NCI-H1092 treated with DMSO at 0.1 percent for 48 hours (cell line): ENCODE data around the gene GINS1.
"Not testable (repeated sequence)": the region's sequence is repeated elsewhere in the genome, so short reads cannot be mapped to it uniquely, and the experiment has no call there.

Experiments used
- DNase-seq: peaks from one replicate; lab custom pipeline; 2025; lab: John Stamatoyannopoulos, UW

The GINS1 gene

DNA sequence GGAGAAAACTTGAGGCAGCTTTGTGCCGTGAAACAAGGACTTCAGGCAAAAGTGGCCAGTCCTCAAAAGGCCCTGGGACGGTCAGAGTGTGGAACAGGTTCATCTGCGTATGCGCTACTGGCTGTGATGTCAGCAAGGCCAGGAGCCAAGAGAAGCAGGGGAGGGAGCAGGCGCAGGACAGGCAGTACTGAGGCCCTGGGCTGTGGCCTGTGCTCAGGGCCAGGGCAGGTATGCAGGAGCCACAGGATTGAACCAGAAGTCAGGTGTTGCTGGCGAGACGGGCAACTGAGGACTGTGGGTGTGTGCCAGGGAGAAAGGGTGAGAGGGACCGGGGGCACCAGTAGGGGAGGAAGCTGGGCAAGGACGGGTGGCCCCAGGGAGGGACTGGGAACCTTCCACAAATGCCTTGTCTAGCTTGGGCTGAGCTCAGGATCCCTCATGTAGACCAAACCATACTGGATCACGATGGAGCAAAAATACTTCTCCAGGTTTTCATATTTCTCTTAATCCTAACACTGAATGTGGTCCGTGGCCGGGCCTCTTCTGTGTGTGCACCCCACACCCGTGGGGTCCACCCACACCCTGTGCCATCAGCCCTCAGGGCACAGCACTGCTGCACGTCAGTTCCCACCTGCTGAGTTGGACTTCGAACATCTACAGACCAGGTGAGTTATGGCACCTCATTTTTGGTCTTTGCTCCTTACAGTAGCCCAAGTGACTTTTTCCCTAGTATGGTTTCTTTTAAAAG is 46.9 kb downstream of the GINS1 start:
- no peak for DNase-seq

- no peak for DNase-seq
Observed at GRCh38 chr20:25457886-25458680, 50.6 kb downstream of the GINS1 start.

DNA sequence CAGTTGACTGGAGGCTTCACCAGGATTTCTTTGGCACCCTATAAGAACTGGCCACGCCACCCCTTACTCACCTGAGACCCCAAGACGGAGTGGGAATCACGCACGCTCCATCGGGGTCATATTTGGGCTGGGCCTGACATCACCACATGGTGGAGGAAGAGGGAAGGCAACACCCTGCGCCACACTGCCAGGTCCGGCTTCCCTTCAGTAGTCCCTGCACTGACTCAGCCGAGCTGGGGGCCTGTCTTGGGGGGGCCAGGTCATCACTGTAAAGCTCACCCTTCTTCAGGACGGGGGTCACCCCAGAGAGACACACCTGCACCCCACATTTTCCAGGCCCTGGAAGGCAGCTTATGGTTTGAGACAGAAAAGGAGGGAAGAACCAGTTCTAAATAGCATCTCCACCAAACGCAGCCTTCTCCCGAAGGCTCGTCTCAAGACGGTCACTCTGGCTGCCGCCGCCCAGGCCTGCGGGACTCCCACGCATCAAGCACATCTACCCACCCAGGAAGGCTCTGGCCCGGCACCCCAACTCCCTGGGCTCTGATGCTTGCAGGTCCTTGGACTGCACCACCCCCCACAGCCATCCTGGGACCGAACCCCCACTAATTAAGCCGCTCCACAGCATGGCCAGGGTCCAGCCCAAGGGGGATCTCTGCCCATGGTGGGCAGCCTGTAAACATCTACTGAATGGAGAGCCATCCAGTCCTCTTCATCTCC is 51.8 kb downstream of the GINS1 start:
- DNase-seq: no peak

DNA sequence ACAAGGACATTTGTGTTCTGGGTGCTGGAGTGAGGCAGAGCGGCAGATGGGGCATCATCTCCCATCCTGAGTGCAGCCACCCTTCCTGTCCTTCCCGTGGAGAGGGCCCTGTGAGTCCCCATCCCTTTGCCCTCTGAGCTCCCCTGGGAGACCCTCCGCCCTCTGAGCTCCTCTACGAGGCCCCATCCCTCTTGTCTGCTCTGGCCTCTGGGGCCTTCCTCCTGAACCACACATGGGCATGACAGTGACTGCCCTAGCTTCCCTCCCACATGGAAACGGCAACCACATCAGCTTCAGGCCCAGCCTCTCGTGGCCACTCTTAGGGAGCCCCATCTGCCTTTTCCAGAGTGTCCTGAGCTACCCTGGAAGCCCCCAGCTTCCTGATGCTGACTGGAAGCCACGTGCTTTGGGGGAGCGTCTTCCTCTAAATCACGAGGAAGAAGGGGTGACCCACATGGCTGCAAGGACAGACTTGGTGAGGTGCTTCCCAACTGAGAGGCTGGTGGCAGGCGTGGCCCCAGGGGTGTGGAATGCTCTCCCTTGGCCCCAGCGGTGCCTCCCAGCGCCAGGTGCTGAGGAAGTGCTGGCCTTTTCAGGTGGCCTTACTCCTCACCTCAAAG is 52.6 kb downstream of the GINS1 start:
- DNase-seq: no peak

DNA sequence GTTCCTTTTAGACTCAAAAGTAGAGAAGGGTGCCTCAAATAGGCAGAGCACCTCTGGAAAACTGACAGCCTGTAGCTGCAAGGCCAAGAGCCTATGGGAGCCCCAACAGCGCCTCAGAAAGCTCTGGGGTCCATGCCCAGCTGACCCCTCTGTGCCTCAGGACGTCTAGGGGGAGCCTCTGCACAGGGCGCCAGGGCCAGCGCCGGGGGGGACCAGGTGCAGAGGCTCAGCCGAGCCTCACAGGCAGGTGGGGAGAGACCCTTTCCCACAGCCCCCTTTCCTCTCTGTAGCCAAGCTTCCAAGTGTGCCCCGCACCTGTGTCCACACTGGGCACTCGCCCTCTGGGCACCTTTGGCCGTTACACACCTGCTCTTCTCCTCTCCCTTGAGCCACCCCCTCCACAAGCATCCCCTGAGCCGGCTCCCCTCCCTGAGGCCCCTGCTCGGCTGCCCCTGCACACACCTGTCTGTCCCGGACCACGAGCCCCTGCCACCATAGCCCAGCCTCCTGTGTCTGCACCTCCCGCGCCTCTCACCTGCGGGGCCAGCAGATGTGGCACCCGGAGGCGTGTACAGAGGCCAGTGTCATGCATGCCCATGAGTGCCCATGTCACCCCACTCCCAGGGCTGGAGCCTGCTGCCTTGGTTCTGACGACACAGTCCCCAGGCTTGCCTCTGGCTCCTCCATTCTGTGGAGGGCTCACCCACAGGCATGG is 53.2 kb downstream of the GINS1 start:
- no peak for DNase-seq

DNA sequence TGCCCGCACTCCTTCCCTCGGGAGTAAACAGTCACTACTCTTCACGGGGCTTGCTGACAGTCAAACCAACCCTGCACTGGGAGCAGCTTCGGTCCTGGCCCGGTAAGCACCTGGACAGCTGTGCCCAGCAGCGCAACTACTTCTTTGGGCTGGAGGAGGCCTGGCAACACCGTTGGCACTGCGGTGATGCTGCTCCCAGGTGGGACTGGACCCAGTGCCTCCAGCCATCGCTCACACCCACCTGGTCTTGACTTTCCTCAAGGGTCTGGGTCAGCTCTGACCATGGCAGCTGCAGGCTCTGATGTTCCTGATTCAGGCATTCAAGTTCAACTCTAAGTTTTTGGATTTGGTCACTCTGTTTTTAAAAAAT is 53.8 kb downstream of the GINS1 start:
- DNase-seq: no peak

GRCh38 chr20:25461786-25462545 is 54.5 kb downstream of the GINS1 start:
- no peak for DNase-seq

DNA sequence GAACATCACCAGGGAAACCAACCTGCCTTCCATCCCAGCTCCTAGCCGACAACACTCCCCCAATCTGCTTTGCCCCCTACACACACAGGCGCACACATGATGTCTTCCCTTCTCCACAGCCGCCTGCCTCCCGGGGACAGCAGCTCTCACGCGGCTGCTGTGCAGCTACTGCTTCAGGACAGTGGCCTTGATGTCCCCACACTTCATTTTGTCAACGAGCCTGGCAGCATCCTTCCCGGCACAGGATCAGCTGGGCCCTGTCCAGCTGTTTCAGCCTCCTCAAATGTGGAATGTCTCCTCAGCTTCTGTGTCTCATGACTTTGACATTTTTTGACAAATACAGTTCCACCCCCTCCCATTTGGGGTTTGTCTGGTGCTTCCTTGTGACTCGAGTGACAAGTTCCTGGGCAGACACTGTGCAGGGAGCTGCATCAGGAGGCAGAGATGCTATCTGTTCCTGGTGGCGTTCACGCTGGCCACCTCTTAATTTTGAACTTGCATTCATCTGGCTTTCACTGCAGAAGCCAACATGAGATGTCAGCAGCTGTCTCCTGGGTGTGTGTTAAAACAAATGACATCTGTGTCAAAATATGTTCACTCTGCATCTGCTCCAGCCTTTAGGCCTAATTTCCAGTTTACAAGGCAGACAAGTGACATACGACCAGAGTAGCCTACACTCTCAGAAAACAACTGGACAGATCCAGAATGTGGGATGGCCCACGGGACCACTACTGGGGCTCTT is 57.2 kb downstream of the GINS1 start:
- no peak for DNase-seq

DNA sequence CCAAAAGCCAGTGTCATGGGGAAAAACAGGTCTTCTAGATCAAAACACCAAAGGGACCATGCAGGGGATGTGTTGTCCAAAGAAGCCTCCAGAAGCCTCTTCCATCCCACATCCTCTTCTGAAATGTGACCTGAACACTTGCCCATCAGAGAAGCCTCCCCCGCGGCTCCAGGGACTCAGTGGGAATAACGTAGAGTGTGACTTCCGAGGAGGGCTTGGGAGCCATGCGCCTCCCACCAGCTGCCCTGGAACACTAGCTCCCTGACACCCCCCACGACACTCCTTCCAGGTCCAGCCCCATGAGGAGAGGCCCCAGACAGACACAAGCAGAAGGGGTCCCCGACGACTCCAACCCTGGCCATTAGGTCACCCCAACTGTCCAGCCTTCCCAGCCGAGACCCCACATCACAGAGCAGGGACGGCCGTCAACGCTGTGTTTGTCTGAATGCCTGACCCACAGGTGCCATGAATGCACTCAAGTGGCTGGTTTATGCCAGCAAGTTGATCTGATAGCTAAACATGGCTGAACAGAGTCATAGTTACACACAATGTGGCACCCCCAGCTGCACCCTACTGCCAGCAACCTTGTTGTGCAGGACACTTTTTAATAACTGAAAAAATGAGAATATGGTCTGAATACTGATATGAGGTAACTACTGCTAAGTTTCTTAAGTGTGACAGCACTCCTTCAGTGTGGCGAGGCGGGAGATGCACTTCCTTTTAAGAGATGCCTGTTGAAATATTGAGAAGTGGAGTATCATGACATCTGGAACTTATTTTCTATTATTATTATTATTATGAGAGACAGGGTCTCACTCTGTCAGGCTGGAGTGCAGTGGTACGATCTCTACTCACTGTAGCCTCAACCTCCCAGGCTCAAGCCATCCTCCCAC is 58.0 kb downstream of the GINS1 start:
- DNase-seq: no peak

GRCh38 chr20:25466846-25467245 is 59.4 kb downstream of the GINS1 start:
- no peak for DNase-seq

DNA sequence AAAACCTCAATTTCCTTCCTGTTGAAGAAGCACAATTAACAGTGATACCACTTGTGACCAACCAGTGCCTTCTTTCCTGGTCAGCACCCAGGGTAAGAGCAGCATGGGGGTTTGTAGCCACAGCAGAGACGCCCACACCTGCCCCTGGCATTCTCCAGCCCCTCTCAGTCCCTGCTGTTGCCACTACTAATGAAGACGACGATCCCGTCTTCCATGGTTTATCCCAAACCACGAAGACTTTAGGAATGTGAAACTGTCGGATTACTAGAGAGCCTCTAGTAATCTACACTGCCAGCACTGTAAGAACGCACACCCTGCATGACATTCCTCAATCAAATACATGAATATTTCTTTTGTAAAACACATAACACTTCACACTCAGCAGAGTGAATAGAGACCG is 60.0 kb downstream of the GINS1 start:
- no peak for DNase-seq

DNA sequence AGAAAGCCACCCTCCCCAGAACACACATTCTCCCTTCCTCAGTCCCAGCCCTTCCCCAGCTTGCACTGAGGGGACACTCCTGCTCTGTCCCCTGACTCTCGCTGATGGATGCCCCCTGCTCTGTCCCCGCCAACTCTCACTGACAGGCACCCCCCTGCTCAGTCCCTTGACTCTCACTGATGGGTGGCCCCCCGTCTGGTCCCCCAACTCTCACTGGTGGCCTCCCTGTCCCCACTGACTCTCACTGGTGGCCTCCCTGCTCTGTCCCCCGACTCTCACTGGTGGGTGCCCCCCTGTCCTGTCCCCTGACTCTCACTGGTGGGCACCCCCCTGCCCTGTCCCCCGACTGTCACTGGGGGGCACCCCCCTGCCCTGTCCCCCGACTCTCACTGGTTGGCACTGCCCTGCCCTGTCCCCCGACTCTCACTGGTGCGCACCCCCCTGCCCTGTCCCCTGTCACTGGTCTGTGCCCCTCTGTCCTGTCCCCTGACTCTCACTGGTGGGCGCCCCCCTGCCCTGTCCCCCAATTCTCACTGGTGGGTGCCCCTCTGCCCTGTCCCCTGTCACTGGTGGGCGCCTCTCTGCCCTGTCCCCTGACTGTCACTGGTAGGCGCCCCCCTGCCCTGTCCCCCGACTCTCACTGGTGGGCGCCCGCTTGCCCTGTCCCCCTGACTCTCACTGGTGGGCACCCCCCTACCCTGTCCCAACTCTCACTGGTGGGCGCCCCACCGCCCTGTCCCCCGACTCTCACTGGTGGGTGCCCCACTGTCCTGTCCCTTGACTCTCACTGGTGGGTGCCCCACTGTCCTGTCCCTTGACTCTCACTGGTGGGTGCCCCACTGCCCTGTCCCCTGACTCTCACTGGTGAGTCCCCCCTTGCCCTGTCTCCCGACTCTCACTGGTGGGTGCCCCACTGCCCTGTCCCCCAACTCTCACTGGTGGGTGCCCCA is 60.9 kb downstream of the GINS1 start:
- DNase-seq: no peak

- DNase-seq: no peak
Observed at GRCh38 chr20:25469558-25469957, 62.1 kb downstream of the GINS1 start.

DNA sequence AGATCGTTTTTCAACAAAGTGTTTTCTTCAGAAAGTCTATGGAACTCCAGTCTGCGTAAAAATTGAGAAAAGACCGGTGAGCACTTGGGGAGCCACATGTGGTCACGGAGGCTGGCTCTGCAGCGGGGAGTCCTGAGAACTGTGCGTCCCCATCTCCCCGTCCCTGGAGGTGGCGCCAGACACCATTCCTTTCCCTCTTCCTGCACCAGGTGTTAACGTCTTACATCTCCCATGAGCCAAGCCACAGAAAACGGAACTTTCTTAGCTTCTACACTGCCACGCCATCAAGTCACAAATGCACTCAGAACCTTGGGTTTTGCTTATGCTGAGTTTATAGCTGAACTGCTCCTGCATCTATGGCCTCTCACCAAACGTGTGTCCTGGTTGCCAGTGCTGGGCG is 62.6 kb downstream of the GINS1 start:
- no peak for DNase-seq

DNA sequence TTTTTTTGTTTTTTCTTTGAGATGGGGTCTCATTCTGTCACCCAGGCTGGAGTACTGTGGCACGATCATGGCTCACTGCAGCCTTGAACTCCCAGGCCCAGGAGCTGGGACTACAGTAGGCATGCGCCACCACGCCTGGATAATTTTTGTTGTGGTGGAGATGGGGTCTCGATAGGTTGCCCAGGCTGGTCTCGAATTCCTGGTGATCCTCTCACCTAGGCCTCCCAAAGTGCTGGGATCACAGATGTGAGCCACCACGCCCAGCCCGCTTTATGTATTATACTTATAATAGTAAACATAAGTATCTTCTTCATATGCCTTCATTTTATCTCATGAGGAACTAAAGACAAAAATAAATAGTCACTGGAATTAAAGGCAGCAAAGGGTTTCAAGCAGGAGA is 63.5 kb downstream of the GINS1 start:
- no peak for DNase-seq

GRCh38 chr20:25473297-25473696 is 65.8 kb downstream of the GINS1 start:
- not testable (repeated sequence) for DNase-seq

DNA sequence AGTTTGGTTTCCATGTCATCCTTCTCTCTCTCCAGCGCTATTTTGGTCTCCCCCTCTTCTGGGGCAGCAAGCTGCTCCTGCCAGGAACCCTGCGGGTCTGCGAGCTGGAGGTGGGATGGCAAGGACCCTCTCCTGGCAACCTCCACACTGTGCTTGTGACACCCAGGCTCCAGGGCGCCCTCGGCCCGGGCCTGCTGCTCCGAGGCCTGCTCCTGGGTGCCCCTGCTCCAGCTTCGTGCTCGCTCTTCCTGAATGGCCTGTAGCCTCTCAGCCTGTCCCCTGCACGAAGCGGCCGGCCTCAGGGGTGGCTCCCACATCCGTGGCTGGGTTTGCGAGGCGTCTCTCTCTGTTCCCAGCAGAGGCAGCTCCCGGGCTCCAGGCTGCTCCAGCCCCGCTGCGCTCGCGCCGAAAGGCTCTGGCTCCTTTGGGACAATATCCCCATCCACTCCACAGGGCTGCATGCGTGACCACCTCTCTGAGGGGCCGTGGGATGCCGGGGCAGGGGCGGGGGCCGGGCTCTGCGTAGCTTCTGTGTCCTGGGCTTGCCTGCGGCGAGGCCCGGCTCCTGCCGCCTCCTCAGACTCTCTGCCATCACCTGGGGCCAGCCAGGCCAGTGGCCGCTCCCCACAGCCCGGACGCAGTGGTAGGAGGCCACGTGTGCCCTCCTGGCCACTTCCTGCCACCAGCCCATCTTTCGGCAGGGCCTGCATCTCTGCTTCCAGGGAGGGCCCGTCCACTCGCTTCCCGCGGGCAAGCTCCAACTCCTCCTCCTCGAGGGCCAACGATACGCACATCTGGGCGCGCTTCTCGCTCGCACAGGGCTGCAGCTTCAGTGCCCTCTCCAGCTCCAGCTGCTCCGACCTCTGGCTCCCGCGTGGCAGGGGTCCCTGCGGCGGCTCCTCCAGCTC is 68.9 kb downstream of the GINS1 start:
- no peak for DNase-seq
